OCI-LY1 (cell line): ENCODE data around the gene PMEPA1.

Experiments
- CTCF ChIP-seq: fragments of 200-600 bp; sonication (generic), shearing (Covaris generic); IDR thresholded peaks from 2 replicates; pipeline ENCODE4 v1.5.1; 2017; ENCODE audit warnings: mild to moderate bottlenecking, antibody characterized with exemption, low read length, moderate library complexity, mixed read lengths
- EZH2 ChIP-seq: fragments of 200-600 bp; sonication (generic), shearing (Covaris generic); IDR thresholded peaks from 2 replicates; pipeline ENCODE4 v1.8.0; 2017; ENCODE audit warnings: borderline replicate concordance, mixed run types, mild to moderate bottlenecking, antibody characterized with exemption, low read length, moderate library complexity, mixed read lengths

- TF ChIP-seq EZH2 (no peak), CTCF (no peak)
Measured at GRCh38 chr20:57723816-57724215, 14.0 kb upstream of the PMEPA1 start.
